ENCODE measurements around the gene CALM3. TPM values are rescaled to one million over a fixed set of nuclear protein-coding genes. Genes with fewer than 3 reads are reported as not detected.

CALM3 gene
- total and polyA plus RNA-seq, 7 donors = 120 to 192 (median 145) TPM

DNA sequence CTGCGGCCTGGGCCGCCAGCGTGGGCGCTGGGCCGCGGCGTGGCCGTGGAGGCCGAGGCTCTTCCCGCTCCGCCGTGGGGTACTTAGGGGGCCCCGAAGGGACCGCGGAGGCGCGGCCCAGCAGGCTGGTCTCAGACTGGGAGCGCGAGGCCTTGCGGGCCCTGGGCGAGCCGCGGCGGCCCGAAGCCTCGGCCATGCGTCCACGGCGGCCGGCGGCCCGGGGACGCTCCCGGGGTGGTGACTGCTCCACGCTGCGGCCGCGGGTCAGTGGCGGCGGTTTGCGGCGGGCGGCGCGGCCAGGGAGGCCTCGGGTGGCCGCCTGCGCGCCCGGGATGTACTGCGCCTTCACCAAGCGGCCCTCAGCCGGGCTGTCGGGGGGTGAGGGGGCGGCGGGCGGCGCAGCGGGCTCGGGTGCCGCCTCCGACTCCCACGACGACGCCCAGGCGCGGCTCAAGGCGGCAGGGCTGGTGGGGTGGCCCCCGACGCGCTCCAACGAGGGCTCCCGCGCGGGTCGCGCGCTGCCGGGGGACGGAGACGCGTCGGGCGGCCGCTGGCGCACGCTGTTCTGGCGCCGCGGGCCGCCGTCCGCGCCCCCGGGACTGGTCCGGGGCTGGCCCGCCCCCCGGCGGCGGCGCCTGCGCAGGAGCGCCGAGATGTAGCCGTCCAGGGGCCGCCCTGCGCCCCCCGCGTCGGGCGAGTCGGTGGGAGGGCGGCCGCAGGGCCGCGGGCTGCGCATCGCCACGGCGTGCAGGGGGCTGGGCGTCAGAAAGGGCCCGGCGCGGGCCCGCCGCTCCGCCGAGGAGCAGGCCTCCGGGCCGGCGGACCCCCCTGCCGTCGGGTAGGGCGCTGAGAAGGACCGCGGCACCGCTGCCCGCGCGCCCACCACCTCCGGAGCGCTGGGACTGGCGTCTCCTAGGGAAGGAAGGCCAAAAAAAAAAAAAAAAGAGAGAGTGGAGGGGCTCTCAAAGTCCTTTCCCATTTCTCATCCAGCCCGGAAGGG lies 48.1 kb downstream of the CALM3 start:
- H3K27ac ChIP-seq = no peak overlapping the region

DNA sequence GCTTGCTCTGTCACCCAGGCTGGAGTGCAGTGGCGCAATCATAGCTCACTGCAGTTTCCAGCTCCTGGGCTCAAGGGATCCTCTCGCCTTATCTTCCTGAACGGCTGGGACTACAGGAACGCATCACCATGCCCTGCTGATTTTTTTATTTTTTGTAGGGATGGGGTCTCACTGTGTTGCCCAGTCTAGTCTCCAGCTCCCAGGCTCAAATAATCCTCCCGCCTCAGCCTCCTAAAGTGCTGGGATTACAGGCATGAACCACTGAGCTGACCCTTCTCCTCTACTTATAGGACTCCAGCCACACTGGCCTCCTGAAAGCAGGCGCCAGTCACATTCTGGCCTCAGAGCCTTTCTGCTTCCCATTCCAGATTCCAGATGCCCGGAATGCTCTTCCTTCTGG lies 49.3 kb downstream of the CALM3 start:
- H3K4me1 ChIP-seq = no peaks in the 10 kb centered on the region
- no peak overlapping the region for H3K27ac ChIP-seq
- no peak overlapping the region for H3K4me3 ChIP-seq
- H3K27me3 ChIP-seq (ENCODE audit: insufficient read depth in 3 of 3, low read length in 2 of 3) = peaks cover 2 to 56% (median 28%) of the 10 kb centered on the region in 3 donors
- ATAC-seq = no peak
- peak in 1 of 2 donors; percentile 15 for DNase-seq
- WGBS, 3 donors = 92 to 94% (median 93%) methylated on average over 7 of the region's 7 CpGs
- no peak for TF ChIP-seq CTCF (IDR thresholded peaks at IDR 0.05)
- H3K9me3 ChIP-seq = no peaks in the 10 kb centered on the region
- intact Hi-C loops (cut with DNase I) = no loop called here
- no peaks in the 10 kb centered on the region for H3K36me3 ChIP-seq (ENCODE audit: insufficient read depth in 1 of 2, low read depth in 1 of 2)

More for the DNA sequence above, 48.1 kb downstream of the CALM3 start:
- WGBS, 3 donors = 19 to 26% (median 25%) methylated on average over 81 to 144 of the region's 144 CpGs
- Histone ChIP-seq H3K4me3 (no peak overlapping the region), H3K27me3 (ENCODE audit: insufficient read depth in 3 of 3, low read length in 2 of 3) (peaks cover 2 to 64% (median 28%) of the 10 kb centered on the region in 3 donors), H3K4me1 (no peaks in the 10 kb centered on the region), H3K36me3 (ENCODE audit: insufficient read depth in 1 of 2, low read depth in 1 of 2) (no peaks in the 10 kb centered on the region), H3K9me3 (no peaks in the 10 kb centered on the region)
- no peak for TF ChIP-seq CTCF (IDR thresholded peaks at IDR 0.05)
- intact Hi-C loops (cut with DNase I) = no loop called here
- peak in 1 of 2 donors; percentile 19 for DNase-seq
- no peak for ATAC-seq

GRCh38 chr19:46654621-46655152 lies 53.6 kb downstream of the CALM3 start:
- peaks cover 0 to 45% (median 8%) of the 10 kb centered on the region in 3 donors for H3K27me3 ChIP-seq (ENCODE audit: insufficient read depth in 3 of 3, low read length in 2 of 3)
- no peak overlapping the region for H3K27ac ChIP-seq
- DNase-seq = no peak

GRCh38 chr19:46656541-46656940 lies 55.4 kb downstream of the CALM3 start:
- no peak for TF ChIP-seq CTCF (IDR thresholded peaks at IDR 0.05)
- Histone ChIP-seq H3K4me3 (no peak overlapping the region), H3K27me3 (ENCODE audit: insufficient read depth in 3 of 3, low read length in 2 of 3) (peaks cover 0 to 42% (median 10%) of the 10 kb centered on the region in 3 donors), H3K9me3 (no peaks in the 10 kb centered on the region), H3K27ac (no peak overlapping the region), H3K36me3 (ENCODE audit: insufficient read depth in 1 of 2, low read depth in 1 of 2) (no peaks in the 10 kb centered on the region), H3K4me1 (peaks cover 12% of the 10 kb centered on the region)
- intact Hi-C loops (cut with DNase I) = no loop called here
- WGBS, 3 donors = 94 to 97% (median 97%) methylated on average over 5 of the region's 5 CpGs
- no peak for ATAC-seq
- no peak for DNase-seq

More at GRCh38 chr19:46654621-46655152, 53.6 kb downstream of the CALM3 start:
- H3K4me3 ChIP-seq = no peak overlapping the region
- no peaks in the 10 kb centered on the region for H3K36me3 ChIP-seq (ENCODE audit: insufficient read depth in 1 of 2, low read depth in 1 of 2)
- ATAC-seq = no peak
- TF ChIP-seq CTCF (IDR thresholded peaks at IDR 0.05) = no peak
- H3K9me3 ChIP-seq = no peaks in the 10 kb centered on the region
- WGBS, 3 donors = 52 to 62% (median 61%) methylated on average over 16 of the region's 16 CpGs
- no peaks in the 10 kb centered on the region for H3K4me1 ChIP-seq
- intact Hi-C loops (cut with DNase I) = no loop called here

Measured in psoas muscle (tissue), 8 donors.